IPS-11a (cell line): Measurements from ENCODE around the gene SLC35B3.
A peak's percentile ranks its signal among the peaks of the same experiment; 100 is the strongest.
"Not testable (repeated sequence)": the region's sequence is repeated elsewhere in the genome, so short reads cannot be mapped to it uniquely, and the experiment has no call there.

Experiments
- H3K4me3 ChIP-seq: one replicate; pipeline ENCODE4 v1.5.1; 2013; ENCODE audit warnings: low read depth, low read length, control low read depth

Gene SLC35B3

GRCh38 chr6:8435093-8435844 is at the start of gene SLC35B3:
Gene SLC35B3 (minus strand): TSS chr6:8435545.
- peak within 1 kb of the TSS; percentile 96 for H3K4me3 ChIP-seq

GRCh38 chr6:8483650-8484049 is 48.3 kb upstream of the SLC35B3 start:
- H3K4me3 ChIP-seq: no peak overlapping the region

- no peak overlapping the region for H3K4me3 ChIP-seq
Observed at GRCh38 chr6:8481727-8482126, 46.4 kb upstream of the SLC35B3 start.

DNA sequence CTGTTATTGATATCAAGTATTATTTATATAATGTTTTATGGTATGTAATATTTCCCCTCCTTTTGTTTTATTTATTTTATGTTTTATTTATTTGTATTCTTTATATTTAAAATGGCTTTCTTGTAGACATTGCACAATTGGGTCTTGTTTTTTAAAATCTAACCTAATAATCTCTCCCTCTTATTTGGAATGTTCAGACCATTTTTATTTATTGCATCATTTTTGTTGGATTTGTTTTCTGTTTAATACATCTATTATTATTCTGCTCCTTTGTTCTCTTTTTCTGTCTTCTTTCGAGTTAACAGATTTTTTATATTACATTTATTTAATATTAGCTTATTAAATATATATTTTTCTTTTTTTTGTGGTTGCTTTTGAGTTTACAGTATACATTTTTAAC is 43.1 kb upstream of the SLC35B3 start:
- H3K4me3 ChIP-seq: no peak overlapping the region

DNA sequence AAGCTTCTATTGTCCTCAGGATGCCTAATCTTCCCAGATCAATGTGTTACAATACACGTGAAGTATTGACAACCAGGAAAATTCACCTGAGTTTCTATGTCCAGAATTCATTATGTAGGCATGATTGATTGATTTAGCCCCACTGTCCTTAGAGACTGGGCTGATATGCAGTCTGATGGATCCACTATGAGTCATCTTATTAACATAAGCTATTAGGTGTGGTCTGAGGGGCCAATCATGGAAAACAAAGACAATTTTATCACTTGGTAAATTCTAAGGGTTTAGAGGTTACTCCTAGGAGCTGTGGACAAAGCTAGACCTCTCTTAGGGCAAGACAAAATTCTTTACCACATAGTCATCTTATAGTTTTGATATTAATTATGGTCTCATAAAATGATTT is 41.3 kb upstream of the SLC35B3 start:
- no peak overlapping the region for H3K4me3 ChIP-seq

GRCh38 chr6:8468552-8469356 is 33.4 kb upstream of the SLC35B3 start:
- H3K4me3 ChIP-seq: no peak overlapping the region

- H3K4me3 ChIP-seq: no peak overlapping the region
Observed at GRCh38 chr6:8462694-8463093, 27.3 kb upstream of the SLC35B3 start.

DNA sequence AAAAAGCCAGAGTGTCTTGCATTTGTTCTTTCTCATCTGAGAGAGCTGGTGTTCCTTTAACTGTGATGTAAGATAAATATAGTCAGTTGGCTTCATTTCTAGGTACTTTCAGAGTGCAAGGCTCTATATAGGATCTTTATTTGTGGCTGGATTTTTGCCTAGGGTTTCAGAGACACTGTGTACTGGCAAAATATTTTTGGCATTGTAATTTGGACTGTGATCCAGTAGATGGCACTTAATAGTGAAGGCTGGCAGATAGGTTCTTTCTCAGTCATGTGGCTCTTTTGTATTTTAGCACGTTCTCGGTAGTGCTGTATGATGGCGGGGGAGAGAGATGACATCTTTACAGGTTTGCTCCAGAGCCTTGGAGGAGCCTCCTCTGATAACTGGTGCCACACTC is 26.8 kb upstream of the SLC35B3 start:
- no peak overlapping the region for H3K4me3 ChIP-seq

GRCh38 chr6:8446391-8446790 is 11.0 kb upstream of the SLC35B3 start:
- no peak overlapping the region for H3K4me3 ChIP-seq

GRCh38 chr6:8445930-8446329 is 10.6 kb upstream of the SLC35B3 start:
- not testable (repeated sequence) for H3K4me3 ChIP-seq

DNA sequence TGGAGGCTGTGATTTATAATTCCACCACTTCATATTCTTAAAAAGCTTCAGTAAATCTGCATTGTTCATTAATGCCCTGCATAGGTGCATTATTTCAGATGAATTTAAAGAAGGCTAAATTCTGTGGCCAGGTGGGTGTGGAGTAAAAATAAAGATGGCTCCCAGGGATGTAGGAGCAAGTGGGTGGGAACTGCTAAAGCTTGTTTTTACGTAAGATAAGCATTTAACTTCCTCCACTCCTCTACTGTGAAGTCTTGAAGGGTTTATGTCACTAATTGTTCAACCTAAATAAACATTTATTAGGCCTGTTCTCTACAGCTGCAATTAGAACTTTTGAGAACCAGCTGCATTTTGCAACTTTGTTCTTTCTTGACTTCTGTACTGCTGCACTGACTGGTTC is 6.8 kb upstream of the SLC35B3 start:
- H3K4me3 ChIP-seq: no peak overlapping the region

GRCh38 chr6:8441452-8441851 is 6.1 kb upstream of the SLC35B3 start:
- no peak overlapping the region for H3K4me3 ChIP-seq

GRCh38 chr6:8439601-8440268 is 4.4 kb upstream of the SLC35B3 start:
- no peak overlapping the region for H3K4me3 ChIP-seq

GRCh38 chr6:8437813-8438212 is 2.5 kb upstream of the SLC35B3 start:
- no peak overlapping the region for H3K4me3 ChIP-seq

DNA sequence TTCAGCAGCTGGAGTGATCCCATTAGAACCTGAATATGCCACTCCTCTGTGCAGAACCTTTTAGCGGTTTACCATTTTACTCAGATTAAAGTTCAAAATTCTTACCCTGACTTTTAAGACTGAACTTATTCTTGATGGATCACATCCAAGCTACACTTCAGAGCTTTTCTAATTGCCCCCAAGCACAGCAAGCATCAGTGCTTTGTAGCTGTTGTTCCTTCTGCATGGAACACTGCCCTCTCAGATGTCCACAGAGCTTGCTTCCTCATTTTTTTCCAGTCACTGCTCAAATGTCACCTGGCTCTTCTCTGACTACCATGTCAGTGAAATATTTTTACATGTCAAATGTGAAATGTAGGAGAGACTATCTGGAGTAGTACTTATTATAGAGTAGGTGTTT is 1.6 kb upstream of the SLC35B3 start:
- H3K4me3 ChIP-seq: no peak overlapping the region

GRCh38 chr6:8435845-8436168 is 462 bp upstream of the SLC35B3 start:
- peak overlapping the region; percentile 53 for H3K4me3 ChIP-seq

GRCh38 chr6:8434727-8435092 is 635 bp downstream of the SLC35B3 start:
- peak overlapping the region; percentile 96 for H3K4me3 ChIP-seq

DNA sequence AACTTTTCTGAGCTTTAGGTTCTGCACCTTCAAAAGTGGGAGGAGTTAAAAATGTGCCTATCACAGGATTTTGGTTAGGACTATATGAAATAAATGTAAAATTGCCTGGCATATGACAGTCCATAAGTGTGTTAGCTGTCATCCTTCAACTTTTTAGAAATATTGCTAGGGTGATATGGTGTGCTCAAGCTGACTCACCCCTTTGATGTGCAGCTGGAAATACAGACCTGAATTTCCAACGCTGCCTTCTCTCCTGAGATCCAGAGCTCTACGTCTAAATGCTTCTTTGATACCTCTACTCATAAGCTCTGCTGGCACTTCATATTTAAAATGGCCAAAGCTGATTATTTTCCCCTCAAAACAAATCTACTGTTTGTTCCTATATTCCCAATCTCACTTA is 2.7 kb downstream of the SLC35B3 start:
- no peak overlapping the region for H3K4me3 ChIP-seq

DNA sequence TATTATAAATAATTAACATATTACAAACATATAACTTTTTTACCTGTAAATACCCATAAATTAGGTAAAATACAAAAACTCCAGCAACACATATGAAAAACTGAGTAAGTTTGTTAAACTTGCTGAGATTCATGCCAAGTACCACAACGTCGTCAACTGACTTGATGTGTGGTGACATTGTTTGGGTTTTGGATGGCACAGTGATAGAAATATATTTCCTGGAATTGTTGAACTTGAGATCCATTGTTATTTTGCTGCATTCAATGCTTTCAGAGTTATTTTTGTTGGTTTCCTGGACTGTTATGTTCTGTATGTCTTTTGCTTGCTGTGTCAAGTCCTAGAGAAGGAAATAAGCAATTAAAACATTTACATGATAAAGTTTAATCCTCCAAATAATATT is 5.5 kb downstream of the SLC35B3 start:
- no peak overlapping the region for H3K4me3 ChIP-seq

DNA sequence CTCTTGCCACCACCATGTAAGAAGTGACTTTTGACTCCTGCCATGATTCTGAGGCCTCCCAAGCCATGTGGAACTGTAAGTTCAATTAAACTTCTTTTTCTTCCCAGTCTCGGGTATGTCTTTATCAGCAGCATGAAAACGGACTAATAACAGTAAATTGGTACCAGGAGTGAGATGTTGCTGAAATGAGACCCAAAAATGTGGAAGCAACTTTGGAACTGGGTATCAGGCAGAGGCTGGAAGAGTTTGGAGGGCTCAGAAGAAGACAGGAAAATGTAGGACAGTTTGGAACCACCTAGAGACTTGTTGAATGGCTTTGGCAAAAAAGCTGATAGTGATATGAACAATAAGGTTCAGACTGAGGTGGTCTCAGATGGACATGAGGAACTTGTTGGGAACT is 8.8 kb downstream of the SLC35B3 start:
- H3K4me3 ChIP-seq: not testable (repeated sequence)

DNA sequence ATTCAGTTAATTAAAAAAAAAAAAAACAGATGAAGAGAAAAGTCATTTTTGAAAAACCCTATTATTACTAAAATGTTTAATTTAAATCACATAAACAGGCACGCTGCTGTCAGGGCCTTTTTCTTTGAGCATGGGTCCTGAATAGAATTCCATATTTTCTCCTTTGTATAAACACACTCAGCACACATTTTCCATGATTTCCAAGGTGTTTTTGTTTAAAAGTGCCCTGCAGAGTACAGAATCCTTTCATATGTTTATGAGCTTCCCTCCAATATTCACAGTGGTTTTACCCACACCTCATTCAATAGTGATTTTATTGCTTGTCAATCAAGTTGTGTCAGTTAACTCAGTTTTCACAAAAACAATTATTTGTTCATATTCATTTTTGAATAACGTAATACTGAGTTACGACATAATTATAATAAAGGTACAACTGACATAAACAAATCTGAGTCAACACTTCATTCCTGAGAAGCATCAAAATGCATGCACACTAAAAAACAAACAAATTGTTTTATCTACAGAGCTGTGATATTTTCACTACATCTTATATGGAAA is 15.2 kb downstream of the SLC35B3 start:
- H3K4me3 ChIP-seq: no peak overlapping the region

- H3K4me3 ChIP-seq: no peak overlapping the region
Observed at GRCh38 chr6:8415913-8416312, 19.4 kb downstream of the SLC35B3 start.
